ENCODE data around the gene TMEM14C. TPM values are rescaled to one million over a fixed set of nuclear protein-coding genes. Genes with fewer than 3 reads are reported as not detected.
"Not testable (repeated sequence)": the region's sequence is repeated elsewhere in the genome, so short reads cannot be mapped to it uniquely, and the experiment has no call there.

TMEM14C gene
- total RNA-seq, 1 donor from 2014 or later: 93.4 TPM

DNA sequence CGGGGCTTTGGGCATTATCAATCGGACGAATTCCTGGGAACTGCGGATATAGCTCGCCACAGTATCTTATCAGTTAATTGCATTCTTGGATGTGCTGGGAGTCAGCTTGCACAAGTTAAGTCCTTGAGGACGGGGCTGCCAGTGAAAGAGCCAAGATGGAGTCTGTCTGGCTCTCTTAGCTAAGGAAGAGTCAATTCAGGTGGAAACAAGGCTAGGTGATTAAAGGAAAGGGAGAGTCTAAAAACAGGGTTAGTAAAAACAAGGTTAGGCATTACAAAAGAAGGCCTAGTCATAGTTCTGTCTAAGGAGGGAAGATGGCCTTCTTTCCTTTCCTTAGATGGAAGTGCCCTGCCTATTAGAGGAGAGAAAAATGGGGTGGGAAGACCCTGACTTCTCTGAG lies 27.7 kb downstream of the TMEM14C start:
- H3K27ac ChIP-seq (ENCODE audit: low read depth, low read length); H3K27me3 ChIP-seq (ENCODE audit: control insufficient read depth in 3 of 3, insufficient read depth in 3 of 3, low read length in 3 of 3); H3K4me3 ChIP-seq (ENCODE audit: low read length in 3 of 3); H3K9me3 ChIP-seq (ENCODE audit: control insufficient read depth in 3 of 3, low read length in 3 of 3); H3K9ac ChIP-seq (ENCODE audit: low read depth in 1 of 3, low read length in 3 of 3): not testable (repeated sequence)
- peaks cover 34 to 44% (median 40%) of the 10 kb centered on the region in 3 donors for H3K36me3 ChIP-seq (ENCODE audit: control insufficient read depth in 3 of 3, insufficient read depth in 3 of 3, low read length in 3 of 3)
- peaks cover 13 to 31% (median 22%) of the 10 kb centered on the region in 3 donors for H3K4me1 ChIP-seq (ENCODE audit: control insufficient read depth in 3 of 3, insufficient read depth in 3 of 3, low read length in 3 of 3)

DNA sequence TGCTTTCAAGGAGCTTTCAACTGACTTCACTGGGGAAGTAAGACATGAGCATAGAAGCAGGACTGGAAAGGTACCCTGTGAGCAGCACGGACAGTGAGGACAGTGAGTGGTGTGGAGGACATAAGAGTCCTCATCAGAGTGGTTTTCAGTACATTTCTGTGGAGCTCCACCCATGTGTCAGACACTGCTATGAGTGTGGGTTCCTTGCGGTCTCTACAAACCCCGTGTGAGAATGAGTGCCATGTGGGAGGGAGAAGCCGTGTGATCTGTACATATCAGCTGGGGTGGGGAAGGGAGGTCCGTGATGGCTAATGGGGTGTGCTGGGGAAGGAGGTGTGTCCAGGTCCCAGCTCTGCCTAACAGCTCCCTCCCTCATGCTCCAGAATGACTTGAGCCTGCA lies 28.9 kb downstream of the TMEM14C start:
- H3K9me3 ChIP-seq (ENCODE audit: control insufficient read depth in 3 of 3, low read length in 3 of 3); H3K27ac ChIP-seq (ENCODE audit: low read depth, low read length); H3K27me3 ChIP-seq (ENCODE audit: control insufficient read depth in 3 of 3, insufficient read depth in 3 of 3, low read length in 3 of 3); H3K4me3 ChIP-seq (ENCODE audit: low read length in 3 of 3); H3K9ac ChIP-seq (ENCODE audit: low read depth in 1 of 3, low read length in 3 of 3): not testable (repeated sequence)
- peaks cover 13 to 30% (median 19%) of the 10 kb centered on the region in 3 donors for H3K4me1 ChIP-seq (ENCODE audit: control insufficient read depth in 3 of 3, insufficient read depth in 3 of 3, low read length in 3 of 3)
- H3K36me3 ChIP-seq (ENCODE audit: control insufficient read depth in 3 of 3, insufficient read depth in 3 of 3, low read length in 3 of 3): peaks cover 34 to 44% (median 42%) of the 10 kb centered on the region in 3 donors

DNA sequence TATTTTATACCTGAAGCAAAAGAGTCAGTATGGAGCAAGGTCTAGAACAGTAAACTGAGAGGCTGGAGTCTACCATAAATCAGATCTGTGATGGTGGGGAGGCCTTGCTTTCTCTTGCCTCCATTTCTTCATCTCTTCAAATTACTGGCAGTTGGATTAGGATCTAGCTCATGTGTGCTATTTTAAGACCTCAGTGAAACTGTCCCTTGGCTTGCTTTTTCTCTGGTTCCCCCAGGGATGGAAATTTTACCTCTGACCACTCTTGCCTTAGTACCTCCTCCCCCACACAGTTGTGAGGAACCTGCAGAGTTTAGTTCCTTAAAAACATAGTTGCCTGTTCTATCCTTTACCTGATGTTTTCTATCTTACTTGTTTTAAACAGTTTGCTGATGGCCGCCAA lies 33.2 kb downstream of the TMEM14C start:
- H3K4me1 ChIP-seq (ENCODE audit: control insufficient read depth in 3 of 3, insufficient read depth in 3 of 3, low read length in 3 of 3): peaks cover 0 to 9% (median 2%) of the 10 kb centered on the region in 3 donors
- no peak overlapping the region for H3K27ac ChIP-seq (ENCODE audit: low read depth, low read length)
- H3K36me3 ChIP-seq (ENCODE audit: control insufficient read depth in 3 of 3, insufficient read depth in 3 of 3, low read length in 3 of 3): peaks cover 28 to 45% (median 29%) of the 10 kb centered on the region in 3 donors
- H3K4me3 ChIP-seq (ENCODE audit: low read length in 3 of 3): no peak overlapping the region
- H3K9me3 ChIP-seq (ENCODE audit: control insufficient read depth in 3 of 3, low read length in 3 of 3): no peaks in the 10 kb centered on the region
- H3K27me3 ChIP-seq (ENCODE audit: control insufficient read depth in 3 of 3, insufficient read depth in 3 of 3, low read length in 3 of 3): no peaks in the 10 kb centered on the region
- H3K9ac ChIP-seq (ENCODE audit: low read depth in 1 of 3, low read length in 3 of 3): no peak overlapping the region

DNA sequence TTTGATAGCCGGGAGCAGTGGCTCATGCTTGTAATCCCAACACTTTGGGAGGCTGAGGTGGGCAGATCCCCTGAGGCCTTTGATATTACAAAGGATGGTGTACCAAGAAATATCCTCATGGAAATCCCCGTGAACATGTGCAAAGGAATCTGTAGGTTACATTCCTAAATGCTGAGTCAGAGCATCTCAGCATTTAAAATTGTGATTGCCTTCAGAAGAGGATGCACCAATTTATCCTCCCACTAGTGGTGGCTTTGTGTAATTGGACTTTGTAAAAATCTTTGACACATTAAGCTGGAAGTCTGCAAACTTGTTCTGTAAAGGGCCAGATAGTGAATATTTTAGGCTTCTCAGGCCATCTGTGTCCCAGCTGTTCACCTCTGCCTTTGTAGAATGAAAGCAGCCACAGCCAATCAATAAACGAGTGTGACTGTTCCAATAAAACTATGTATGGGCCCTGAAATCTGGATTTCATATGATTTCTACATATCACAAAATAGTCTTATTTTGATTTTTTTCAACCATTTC lies 36.5 kb downstream of the TMEM14C start:
- Histone ChIP-seq H3K36me3 (ENCODE audit: control insufficient read depth in 3 of 3, insufficient read depth in 3 of 3, low read length in 3 of 3) (peaks cover 10 to 17% (median 12%) of the 10 kb centered on the region in 3 donors), H3K9me3 (ENCODE audit: control insufficient read depth in 3 of 3, low read length in 3 of 3) (no peaks in the 10 kb centered on the region), H3K4me1 (ENCODE audit: control insufficient read depth in 3 of 3, insufficient read depth in 3 of 3, low read length in 3 of 3) (peaks cover 0 to 9% (median 2%) of the 10 kb centered on the region in 3 donors), H3K27ac (ENCODE audit: low read depth, low read length) (no peak overlapping the region), H3K9ac (ENCODE audit: low read depth in 1 of 3, low read length in 3 of 3) (no peak overlapping the region), H3K4me3 (ENCODE audit: low read length in 3 of 3) (no peak overlapping the region), H3K27me3 (ENCODE audit: control insufficient read depth in 3 of 3, insufficient read depth in 3 of 3, low read length in 3 of 3) (no peaks in the 10 kb centered on the region)

DNA sequence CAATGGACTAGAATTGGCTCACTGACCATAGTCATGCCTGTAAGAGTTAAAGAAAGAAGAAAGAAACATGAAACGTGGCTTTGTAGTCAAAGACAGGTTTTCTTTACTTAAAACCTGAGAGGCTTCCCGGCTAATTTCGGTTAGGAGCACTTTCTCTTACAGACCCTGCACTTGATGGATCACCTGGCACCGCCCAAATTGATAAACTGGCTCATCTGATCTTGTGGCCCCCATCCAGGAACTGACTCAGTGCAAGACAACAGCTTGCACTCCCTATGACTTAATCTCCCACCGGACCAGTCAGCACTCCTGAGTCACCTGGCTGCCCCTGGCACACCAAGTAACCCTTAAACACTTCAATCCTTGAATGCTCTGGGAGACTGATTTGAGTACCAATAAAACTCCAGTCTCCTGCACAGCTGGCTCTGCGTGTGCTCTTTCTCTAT lies 37.0 kb downstream of the TMEM14C start:
- no peak overlapping the region for H3K27ac ChIP-seq (ENCODE audit: low read depth, low read length)

DNA sequence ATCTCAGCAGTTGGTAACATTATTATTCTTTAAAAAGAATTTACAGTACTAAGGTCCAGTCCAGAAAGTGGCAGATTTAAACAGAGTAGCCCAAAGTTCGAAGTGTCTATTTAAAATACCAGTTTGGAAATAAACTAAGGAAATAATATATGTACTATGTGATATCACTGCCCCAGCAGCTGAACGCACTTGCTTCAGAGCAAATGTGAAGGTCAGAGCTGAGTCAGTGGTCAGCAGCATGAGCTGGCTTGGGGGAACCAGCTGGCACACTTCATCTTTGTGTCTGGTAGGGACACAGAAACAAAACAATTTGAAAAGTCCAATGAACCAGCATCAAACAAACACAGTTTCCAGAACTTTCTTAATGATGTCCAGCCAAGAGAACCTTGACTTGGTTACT lies 40.1 kb downstream of the TMEM14C start:
- H3K27me3 ChIP-seq (ENCODE audit: control insufficient read depth in 3 of 3, insufficient read depth in 3 of 3, low read length in 3 of 3): no peaks in the 10 kb centered on the region
- no peak overlapping the region for H3K9ac ChIP-seq (ENCODE audit: low read depth in 1 of 3, low read length in 3 of 3)
- H3K27ac ChIP-seq (ENCODE audit: low read depth, low read length): no peak overlapping the region
- no peak overlapping the region for H3K4me3 ChIP-seq (ENCODE audit: low read length in 3 of 3)
- H3K4me1 ChIP-seq (ENCODE audit: control insufficient read depth in 3 of 3, insufficient read depth in 3 of 3, low read length in 3 of 3): peaks cover 0 to 6% (median 2%) of the 10 kb centered on the region in 3 donors
- H3K9me3 ChIP-seq (ENCODE audit: control insufficient read depth in 3 of 3, low read length in 3 of 3): no peaks in the 10 kb centered on the region
- peaks cover 0 to 4% (median 0%) of the 10 kb centered on the region in 3 donors for H3K36me3 ChIP-seq (ENCODE audit: control insufficient read depth in 3 of 3, insufficient read depth in 3 of 3, low read length in 3 of 3)

More for the DNA sequence above, 37.0 kb downstream of the TMEM14C start:
- H3K4me3 ChIP-seq (ENCODE audit: low read length in 3 of 3): no peak overlapping the region
- no peak overlapping the region for H3K9ac ChIP-seq (ENCODE audit: low read depth in 1 of 3, low read length in 3 of 3)
- H3K27me3 ChIP-seq (ENCODE audit: control insufficient read depth in 3 of 3, insufficient read depth in 3 of 3, low read length in 3 of 3): no peaks in the 10 kb centered on the region
- peaks cover 4 to 12% (median 7%) of the 10 kb centered on the region in 3 donors for H3K36me3 ChIP-seq (ENCODE audit: control insufficient read depth in 3 of 3, insufficient read depth in 3 of 3, low read length in 3 of 3)
- H3K4me1 ChIP-seq (ENCODE audit: control insufficient read depth in 3 of 3, insufficient read depth in 3 of 3, low read length in 3 of 3): peaks cover 0 to 9% (median 2%) of the 10 kb centered on the region in 3 donors
- no peaks in the 10 kb centered on the region for H3K9me3 ChIP-seq (ENCODE audit: control insufficient read depth in 3 of 3, low read length in 3 of 3)

DNA sequence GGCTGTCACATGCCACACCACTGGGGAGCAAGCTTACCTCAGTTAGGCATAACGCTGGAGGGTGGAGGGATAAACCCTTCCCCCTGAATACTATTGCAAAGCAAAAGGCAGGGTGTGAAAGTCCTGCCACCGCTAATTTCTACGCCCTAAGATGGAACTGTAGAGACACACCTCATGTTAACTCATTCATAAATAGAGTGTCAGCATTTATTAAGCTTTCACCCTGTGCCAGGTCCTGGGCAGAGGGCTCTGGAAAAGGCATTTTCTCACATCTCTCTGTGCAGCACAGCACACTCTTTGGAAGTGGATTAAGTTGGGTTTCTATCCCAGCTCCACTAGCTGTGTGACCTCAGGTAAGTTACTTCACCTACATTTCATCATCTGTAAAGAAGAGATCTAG lies 46.5 kb downstream of the TMEM14C start:
- Histone ChIP-seq H3K9ac (ENCODE audit: low read depth in 1 of 3, low read length in 3 of 3) (no peak overlapping the region), H3K9me3 (ENCODE audit: control insufficient read depth in 3 of 3, low read length in 3 of 3) (no peaks in the 10 kb centered on the region), H3K27me3 (ENCODE audit: control insufficient read depth in 3 of 3, insufficient read depth in 3 of 3, low read length in 3 of 3) (no peaks in the 10 kb centered on the region), H3K27ac (ENCODE audit: low read depth, low read length) (no peak overlapping the region), H3K4me3 (ENCODE audit: low read length in 3 of 3) (no peak overlapping the region), H3K36me3 (ENCODE audit: control insufficient read depth in 3 of 3, insufficient read depth in 3 of 3, low read length in 3 of 3) (peaks cover 15 to 19% (median 17%) of the 10 kb centered on the region in 3 donors), H3K4me1 (ENCODE audit: control insufficient read depth in 3 of 3, insufficient read depth in 3 of 3, low read length in 3 of 3) (no peaks in the 10 kb centered on the region)

DNA sequence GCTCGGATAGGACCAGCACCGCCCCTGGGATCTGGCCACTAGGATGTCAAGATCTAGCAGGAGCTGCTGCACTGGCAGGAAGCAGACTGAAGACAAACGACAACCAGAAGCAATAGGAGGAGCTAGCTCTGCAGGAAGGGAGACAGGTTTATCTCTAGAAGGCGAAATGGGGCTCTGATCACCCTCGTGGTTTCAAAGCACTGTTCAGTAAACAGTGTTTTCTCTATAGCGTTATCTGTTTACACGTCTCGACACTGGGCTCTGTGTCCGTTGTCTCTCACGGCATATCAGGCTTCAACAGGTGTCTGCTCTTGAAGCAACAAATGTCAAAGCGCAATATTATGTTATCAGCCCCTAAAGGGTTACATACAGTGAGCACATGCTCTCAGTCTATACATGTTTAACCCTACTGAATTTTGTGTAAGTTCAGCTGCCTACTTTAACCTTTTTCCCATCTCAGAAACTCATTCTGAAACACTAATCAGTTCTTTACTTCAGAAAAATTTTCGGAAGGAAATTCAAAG lies 48.6 kb downstream of the TMEM14C start:
- Histone ChIP-seq H3K27me3 (ENCODE audit: control insufficient read depth in 3 of 3, insufficient read depth in 3 of 3, low read length in 3 of 3) (no peaks in the 10 kb centered on the region), H3K27ac (ENCODE audit: low read depth, low read length) (no peak overlapping the region), H3K9ac (ENCODE audit: low read depth in 1 of 3, low read length in 3 of 3) (no peak overlapping the region), H3K36me3 (ENCODE audit: control insufficient read depth in 3 of 3, insufficient read depth in 3 of 3, low read length in 3 of 3) (peaks cover 18 to 24% (median 19%) of the 10 kb centered on the region in 3 donors), H3K4me1 (ENCODE audit: control insufficient read depth in 3 of 3, insufficient read depth in 3 of 3, low read length in 3 of 3) (no peaks in the 10 kb centered on the region), H3K4me3 (ENCODE audit: low read length in 3 of 3) (no peak overlapping the region), H3K9me3 (ENCODE audit: control insufficient read depth in 3 of 3, low read length in 3 of 3) (no peaks in the 10 kb centered on the region)

DNA sequence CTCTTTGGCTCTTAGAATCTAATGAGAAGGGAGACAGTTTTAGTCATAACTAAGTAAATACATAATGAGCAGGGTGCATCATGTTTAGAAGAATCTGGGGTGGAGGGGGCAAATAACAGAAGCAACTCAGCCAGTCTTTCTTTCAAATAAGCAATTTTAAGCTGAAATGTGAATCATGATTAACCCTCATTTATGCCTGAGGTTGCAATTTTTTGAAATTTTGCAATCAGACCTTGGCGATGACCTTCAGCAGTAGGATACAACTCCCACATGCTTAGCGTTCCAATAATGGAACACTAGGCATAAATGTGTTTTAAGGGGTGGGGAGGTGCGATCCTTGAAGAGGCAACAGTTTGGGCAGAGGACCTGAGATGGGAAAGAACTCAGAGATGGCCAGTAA lies 55.4 kb downstream of the TMEM14C start:
- Histone ChIP-seq H3K9me3 (ENCODE audit: control insufficient read depth in 3 of 3, low read length in 3 of 3) (no peaks in the 10 kb centered on the region), H3K9ac (ENCODE audit: low read depth in 1 of 3, low read length in 3 of 3) (no peak overlapping the region), H3K36me3 (ENCODE audit: control insufficient read depth in 3 of 3, insufficient read depth in 3 of 3, low read length in 3 of 3) (peaks cover 2 to 16% (median 6%) of the 10 kb centered on the region in 3 donors), H3K27me3 (ENCODE audit: control insufficient read depth in 3 of 3, insufficient read depth in 3 of 3, low read length in 3 of 3) (no peaks in the 10 kb centered on the region), H3K4me1 (ENCODE audit: control insufficient read depth in 3 of 3, insufficient read depth in 3 of 3, low read length in 3 of 3) (no peaks in the 10 kb centered on the region), H3K4me3 (ENCODE audit: low read length in 3 of 3) (no peak overlapping the region), H3K27ac (ENCODE audit: low read depth, low read length) (no peak overlapping the region)

DNA sequence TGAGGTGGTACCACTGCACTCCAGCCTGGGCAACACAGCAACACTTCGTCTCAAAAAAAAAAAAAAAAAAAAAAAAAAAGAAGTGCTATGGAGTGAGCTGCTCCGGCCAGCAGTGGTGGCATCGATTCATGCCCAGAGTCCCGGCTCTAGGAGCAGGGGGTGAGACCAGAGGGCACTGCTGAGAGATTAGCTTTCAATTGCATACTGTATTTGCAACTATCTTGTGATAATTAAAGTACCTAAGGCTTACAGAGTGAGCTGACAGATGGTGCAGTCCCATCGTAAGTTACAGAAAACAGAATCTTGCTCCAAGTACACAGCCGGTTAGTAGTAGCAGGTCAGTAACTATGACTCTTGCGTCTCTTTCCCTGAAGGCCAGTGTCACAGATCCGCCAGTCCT lies 56.2 kb downstream of the TMEM14C start:
- no peaks in the 10 kb centered on the region for H3K27me3 ChIP-seq (ENCODE audit: control insufficient read depth in 3 of 3, insufficient read depth in 3 of 3, low read length in 3 of 3)
- peaks cover 2 to 16% (median 6%) of the 10 kb centered on the region in 3 donors for H3K36me3 ChIP-seq (ENCODE audit: control insufficient read depth in 3 of 3, insufficient read depth in 3 of 3, low read length in 3 of 3)
- no peaks in the 10 kb centered on the region for H3K4me1 ChIP-seq (ENCODE audit: control insufficient read depth in 3 of 3, insufficient read depth in 3 of 3, low read length in 3 of 3)
- no peak overlapping the region for H3K9ac ChIP-seq (ENCODE audit: low read depth in 1 of 3, low read length in 3 of 3)
- H3K4me3 ChIP-seq (ENCODE audit: low read length in 3 of 3): no peak overlapping the region
- no peak overlapping the region for H3K27ac ChIP-seq (ENCODE audit: low read depth, low read length)
- no peaks in the 10 kb centered on the region for H3K9me3 ChIP-seq (ENCODE audit: control insufficient read depth in 3 of 3, low read length in 3 of 3)

All from skeletal muscle tissue (tissue), 4 donors.